Measurements from ENCODE around the gene COL23A1.
"Not testable (repeated sequence)": the region's sequence is repeated elsewhere in the genome, so short reads cannot be mapped to it uniquely, and the experiment has no call there.

COL23A1 gene

GRCh38 chr5:178332210-178332641, 258.0 kb downstream of the COL23A1 start:
- no peak for DNase-seq

DNA sequence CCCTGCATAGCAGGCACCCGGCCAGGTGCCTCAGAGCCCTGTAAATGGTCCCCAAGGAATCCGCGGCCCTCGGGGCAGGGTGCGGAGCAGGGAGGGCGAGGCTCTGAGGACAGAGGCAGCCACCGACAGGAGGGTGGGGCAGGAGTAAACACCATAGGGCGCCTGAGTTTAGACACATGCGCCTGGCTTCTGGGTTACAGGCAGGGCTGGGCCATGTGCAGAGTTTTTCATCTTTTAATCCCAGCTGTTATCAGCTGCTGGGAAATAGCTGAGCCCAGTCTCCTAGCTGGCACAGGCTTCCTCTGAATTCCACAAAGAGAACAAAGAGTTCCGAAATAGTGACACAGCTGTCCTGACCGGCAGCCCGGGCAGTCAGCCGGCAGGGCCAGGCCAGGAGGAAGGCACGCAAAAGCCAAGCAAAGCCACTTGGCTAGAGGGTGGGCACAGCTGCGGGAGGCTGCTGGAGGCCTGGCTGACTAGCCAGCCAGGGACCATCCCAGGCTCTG, 258.6 kb downstream of the COL23A1 start:
- no peak for DNase-seq

DNA sequence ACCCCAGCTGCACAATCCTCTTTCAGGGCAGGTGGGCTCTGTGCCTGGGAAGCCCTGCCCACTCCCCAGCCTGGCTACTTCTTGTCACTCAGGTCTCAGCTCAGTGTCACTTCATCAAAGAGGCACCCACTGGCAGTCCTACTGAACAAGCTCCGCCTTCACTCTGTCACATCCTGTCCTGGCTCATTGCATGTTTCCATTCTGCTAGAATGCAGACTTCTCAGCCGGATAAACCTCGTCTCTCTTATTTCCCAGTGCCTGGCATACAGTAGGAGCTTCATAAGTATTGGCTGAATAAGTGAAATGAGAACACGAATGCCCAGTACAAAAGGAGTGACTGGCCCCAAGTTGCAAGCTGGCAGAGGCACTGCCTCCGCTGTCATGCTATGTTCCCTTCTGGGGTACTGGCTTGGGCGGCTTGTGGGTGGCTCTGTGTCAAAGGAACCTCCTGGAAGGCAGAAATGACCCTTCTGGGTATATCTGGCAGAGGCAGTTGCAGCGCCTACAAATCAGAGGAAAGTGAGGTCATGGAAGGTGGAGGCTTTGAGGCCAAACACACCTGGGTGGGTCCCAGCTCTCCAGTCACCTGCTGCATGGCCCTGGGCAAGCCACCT, 259.3 kb downstream of the COL23A1 start:
- DNase-seq, result no peak

DNA sequence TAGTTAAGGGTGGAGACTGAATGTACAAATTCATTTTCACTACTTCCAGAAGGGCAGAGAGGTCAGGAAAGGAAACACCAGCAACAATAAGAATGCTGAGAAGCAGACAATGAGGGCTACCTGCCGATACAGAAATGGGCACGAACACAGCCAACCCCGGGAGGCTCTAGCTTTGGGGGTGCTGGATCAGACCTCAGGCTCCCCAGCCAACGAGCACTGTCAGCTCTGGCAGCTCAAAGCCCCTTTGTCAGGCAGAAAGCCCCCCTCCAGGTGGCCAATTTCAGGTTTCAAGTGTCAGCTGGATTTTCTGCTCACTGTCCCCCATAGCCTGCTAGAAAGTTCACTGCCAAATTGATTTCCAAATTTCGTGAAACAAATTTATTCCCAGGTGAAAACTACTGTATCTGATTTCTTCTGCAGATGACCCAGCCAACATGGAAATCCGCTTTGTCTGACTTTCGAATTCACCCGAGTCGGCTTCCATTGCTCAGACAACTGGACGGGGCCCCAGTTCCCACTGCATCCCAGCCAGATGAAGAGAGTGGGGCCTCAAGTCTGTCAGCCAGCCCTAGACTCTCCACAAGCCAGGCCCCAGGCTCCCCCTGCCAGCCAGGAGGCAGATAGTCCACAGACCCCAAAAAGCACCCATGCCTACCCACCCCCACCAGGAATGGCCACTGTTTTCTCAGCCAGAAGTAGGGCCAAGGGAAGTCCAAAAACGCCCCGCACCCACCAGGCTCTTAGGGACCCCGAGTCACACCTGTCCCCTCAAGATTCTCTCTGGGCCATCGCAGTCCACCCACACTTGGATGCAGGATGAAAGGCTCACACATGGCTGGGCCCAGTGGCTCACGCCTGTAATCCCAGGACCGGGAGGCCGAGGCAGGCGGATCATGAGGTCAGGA, 261.1 kb downstream of the COL23A1 start:
- no peak for DNase-seq

DNA sequence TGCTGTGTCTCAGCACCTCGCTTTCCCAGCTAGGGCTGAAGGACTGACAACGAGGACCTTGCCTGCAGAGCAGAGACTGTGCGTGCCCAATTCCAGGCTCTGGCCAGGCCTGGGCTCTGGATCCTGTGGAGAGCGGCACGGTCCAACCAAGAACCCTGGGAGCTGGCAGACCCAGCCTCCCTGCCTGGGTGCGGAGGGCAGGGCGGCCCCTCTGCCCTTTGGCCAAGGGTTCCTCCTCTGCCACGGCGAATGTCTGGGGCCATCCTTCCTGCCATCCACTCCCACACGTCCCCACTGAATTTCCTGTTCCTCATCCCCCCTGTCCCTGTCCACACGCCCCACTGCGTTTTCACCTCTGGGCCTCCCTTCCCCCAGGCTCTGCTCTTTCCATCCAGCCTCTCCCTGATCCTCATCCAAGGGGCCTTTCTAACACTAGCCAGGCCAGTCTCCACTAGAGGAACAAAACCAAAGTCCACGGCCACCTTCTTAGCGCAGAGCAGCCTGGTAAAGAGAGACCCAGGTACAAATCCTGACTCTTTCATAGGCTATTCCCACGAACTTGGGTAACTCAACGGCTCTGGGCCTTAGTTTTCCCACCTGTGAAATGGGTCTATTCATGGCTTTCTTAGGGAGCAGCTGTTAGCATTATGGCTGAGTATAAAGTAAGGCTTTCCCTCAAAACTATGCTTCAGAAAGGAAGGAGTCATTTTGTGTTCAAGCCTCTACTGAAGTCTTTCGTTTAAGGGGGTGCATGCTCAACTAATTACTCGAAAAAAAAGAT, 262.1 kb downstream of the COL23A1 start:
- no peak for DNase-seq

DNA sequence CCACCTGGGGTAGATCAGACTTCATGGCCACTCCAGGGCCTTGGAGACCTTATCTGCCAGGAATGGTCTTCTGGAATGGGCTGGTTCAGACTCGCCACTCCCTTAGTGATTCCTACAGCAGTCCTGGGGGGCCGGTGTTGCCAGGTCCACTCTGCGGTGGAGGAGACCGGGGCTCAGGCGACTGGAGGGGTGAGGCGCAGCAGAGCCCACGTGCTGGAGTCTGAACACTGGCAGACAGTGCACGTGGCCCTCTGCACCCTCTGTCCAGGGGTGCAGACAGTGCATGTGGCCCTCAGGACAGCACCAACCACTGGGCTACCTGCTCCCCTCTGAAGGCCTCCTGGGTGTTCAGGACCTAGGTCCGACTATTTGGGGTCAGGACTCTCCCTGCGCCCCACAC, 262.7 kb downstream of the COL23A1 start:
- no peak for DNase-seq

DNA sequence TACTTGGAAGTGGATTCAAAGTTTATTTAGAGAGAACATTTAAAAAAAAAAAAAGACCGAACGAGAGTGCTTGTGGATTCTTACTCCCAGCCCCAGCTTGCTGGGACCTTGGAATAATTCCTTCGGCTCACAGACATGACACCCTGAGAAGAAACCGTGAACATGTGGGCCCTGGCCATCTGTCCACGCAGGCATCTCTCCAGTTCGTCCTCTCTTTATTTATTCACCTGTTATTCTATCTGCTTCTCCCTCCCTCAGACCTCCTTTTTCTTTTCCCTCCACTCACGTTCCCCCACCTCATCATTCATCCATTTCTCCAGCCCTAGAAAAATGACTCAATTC, 263.8 kb downstream of the COL23A1 start:
- DNase-seq, result no peak

DNA sequence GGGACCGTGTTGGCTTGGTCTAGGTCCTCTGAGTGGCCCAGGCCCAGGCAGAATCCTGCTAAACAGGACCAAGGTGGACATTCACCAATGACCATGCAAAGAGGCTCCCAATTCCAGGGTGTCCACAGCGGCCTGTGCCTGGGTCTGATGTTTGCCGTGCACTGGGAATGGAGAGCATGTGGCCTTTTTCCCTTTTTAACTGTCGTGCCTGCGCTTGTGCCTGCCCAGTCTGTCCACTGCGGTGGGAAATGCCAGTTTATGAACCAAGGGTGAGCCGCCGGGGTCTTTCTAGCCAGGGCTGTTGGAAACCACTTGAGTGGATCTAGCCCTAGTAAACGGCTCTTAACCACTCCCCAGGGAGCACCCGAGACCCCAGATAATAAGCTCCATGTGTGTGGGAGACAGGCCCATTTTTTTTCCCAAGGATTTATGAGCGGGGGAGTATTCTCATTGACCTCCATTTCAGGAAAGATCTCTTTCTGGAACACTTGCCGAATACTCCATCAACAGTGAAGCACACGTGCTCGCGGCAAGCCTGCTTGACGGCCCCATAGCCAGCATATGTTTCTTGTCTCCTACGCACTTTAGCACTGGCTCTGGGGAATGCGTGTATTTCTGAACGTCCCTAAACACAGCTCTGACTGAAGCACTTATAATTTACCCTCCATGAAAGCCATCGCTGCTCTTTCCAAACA, 264.4 kb downstream of the COL23A1 start:
- DNase-seq, result no peak

- DNase-seq, result no peak
Measured at GRCh38 chr5:178325311-178325678, 264.9 kb downstream of the COL23A1 start.

DNA sequence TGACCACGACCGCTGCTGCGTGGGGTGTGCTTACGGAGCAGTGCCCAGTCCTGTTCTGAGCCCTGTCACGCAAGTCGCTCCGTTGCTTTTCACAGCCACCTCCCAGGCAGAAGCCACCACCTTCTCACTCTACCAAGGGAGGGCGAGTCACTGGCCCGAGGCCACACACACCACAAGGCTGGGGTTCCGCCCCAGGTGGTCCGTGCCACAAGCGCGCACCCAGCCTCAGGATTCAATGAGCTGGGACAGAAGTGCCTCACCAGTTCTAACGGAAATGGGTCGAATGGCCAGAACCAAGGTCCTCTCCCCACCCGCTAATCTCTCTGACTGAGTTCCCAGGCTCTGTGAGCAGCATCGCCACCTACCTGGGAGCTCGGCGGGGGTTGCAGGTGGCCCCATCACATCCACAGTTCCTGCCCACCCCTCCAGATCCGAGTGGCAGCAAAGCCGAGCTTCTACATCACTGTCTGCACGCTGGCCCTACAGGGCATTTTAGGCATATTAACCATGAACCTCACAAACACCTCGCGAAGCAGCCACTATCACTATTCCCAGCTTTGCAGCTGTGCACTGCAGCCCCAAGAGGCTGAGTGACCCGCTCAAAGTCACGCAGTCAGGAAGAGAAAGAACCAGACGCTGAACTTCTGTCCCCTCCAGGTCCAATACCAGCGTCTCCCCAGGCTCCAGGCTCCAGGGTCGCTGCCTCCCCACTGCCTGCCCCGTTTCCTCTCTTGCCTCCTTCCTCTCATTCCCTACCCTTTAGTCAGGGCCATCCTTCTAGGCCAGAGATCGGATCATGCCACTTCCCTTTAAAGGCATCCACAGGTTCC, 265.5 kb downstream of the COL23A1 start:
- DNase-seq, result no peak

DNA sequence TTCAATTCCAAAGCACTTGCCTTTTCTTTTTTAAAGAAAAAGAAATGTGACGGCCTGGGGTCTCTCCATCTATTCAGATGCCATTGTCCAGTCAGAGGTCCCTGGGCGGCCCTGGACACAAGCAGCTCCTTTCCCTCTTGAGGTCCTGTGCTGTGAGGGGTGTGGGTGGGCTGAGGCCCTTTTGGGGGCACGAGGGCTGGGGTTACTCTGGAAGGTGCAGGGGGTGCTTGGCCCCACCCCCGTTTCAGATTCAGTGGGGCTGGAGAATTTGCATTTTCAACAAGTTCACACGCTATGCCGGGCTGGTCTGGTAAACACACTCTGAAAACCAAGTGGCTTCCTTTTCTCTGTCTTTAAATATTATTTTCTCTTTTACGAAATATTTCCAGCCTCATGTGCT, 266.2 kb downstream of the COL23A1 start:
- no peak for DNase-seq

DNA sequence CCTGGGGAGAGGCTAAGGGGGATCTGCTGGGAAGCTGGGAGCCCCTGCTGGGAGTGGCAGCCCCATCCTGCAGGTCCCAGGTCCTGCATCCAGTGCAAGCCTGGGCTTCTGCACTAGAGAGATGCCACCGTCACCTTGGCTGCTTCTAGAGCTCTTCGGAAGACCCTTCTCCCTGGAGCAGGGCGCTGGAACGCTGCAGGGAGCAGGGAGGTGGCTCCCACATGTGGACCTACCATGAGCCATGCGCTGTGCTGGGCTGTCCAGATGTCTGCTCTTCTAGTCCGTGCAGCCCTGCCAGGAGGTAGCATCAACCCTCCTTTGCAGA, 266.7 kb downstream of the COL23A1 start:
- no peak for DNase-seq

- no peak for DNase-seq
Measured at GRCh38 chr5:178322736-178323540, 267.3 kb downstream of the COL23A1 start.

DNA sequence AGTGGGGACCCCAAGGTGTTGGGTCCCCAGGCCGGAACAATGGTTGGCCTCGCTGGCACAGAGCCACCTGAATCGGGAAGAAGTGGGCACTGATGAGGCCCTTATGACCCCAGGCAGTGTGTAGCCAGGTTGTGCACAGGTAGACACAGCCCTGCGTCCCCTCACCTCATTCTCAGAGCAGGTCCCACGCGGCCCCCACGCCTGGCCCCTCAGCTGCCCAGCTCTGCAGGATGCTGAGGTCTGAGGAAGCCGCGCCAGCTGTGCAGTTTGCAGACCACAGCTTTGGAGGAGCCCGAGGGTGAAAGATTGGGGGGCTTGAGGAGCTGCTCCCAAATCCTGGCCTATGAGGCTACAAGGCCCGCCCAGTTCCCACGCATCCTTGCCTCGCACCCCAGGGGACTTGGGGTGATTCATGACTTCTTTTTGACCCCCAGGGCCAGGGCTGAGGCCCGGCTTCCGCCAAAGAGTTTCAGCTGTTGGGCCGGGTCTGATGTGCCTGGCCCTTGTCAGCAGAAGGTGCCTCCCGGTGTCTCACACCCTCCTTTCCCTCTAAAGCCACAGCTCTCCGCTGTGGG, 269.8 kb downstream of the COL23A1 start:
- DNase-seq, result no peak

DNA sequence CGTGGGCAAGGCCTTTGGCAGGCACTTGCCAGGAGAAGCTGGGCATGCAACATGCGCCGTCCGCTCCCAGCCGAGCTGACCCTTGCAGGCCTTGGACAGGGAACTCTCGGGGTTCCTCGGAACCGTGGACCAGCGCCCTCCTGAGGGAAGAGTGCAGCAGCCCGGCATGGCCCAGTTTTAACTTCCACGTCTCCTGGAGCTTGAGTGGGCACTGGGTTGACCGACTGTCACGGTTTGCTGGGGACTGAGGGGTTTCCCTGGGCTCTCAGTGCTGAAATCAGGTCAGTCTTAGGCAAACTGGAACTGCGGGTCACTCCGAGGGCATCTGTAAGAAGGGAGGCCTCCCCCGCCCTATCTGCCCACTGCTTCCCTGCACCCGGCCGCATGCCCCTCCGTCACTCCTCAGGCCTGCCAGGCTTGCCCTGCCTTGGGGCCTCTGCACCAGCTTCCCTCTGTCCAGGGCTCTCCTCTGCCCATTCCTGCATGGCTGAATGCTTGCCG, 270.6 kb downstream of the COL23A1 start:
- DNase-seq, result no peak

GRCh38 chr5:178318893-178319292, 271.3 kb downstream of the COL23A1 start:
- DNase-seq, result no peak

- DNase-seq, result no peak
Measured at GRCh38 chr5:178318382-178318781, 271.8 kb downstream of the COL23A1 start.

GRCh38 chr5:178317727-178318126, 272.5 kb downstream of the COL23A1 start:
- DNase-seq, result not testable (repeated sequence)

- no peak for DNase-seq
Measured at GRCh38 chr5:178314961-178315820, 275.0 kb downstream of the COL23A1 start.
